Tibial nerve (tissue), 4 donors: ENCODE measurements around the gene DOHH. TPM values are rescaled to one million over a fixed set of nuclear protein-coding genes. Genes with fewer than 3 reads are reported as not detected.
A peak's percentile ranks its signal among the peaks of the same experiment; 100 is the strongest.

Experiments used
- DNase-seq, 2 donors: peaks; one replicate each; pipeline ENCODE4 v3.0.0-alpha.2; 2019; ENCODE audit warnings: low spot score in 2 of 2
- H3K27ac ChIP-seq, 4 donors: fragments of 200-600 bp; sonication (generic) in 3 of 4; one replicate each; pipeline ENCODE4 v1.5.1; 2017 to 2019; ENCODE audit warnings: mild to moderate bottlenecking in 1 of 4
- H3K27me3 ChIP-seq, 2 donors: fragments of 200-600 bp; sonication (generic) in 1 of 2; one replicate each; pipeline versions ENCODE4 v1.5.1 to v1.6.0; 2017 to 2019
- H3K36me3 ChIP-seq, 3 donors: fragments of 200-600 bp; sonication (generic); one replicate each; pipeline ENCODE4 v1.5.1; 2018 to 2019
- H3K4me1 ChIP-seq, 4 donors: fragments of 200-600 bp; sonication (generic) in 3 of 4; one replicate each; pipeline ENCODE4 v1.5.1; 2017 to 2019
- H3K4me3 ChIP-seq, 4 donors: fragments of 200-600 bp; sonication (generic) in 3 of 4; one replicate each; pipeline ENCODE4 v1.5.1; 2017 to 2019; ENCODE audit warnings: mild to moderate bottlenecking in 1 of 4, moderate library complexity in 1 of 4
- H3K9me3 ChIP-seq, 4 donors: fragments of 200-600 bp; sonication (generic) in 3 of 4; one replicate each; pipeline ENCODE4 v1.5.1; 2017 to 2019
- EP300 ChIP-seq, 2 donors: sonication (generic); formaldehyde crosslinking; IDR thresholded peaks; one replicate each; pipeline ENCODE4 v1.6.1; 2017; ENCODE audit warnings: antibody characterized with exemption in 2 of 2, mild to moderate bottlenecking in 1 of 2
- POLR2A ChIP-seq, 2 donors: fragments of 450-650 bp; IDR thresholded peaks; one replicate each; pipeline ENCODE4 v1.6.1; 2017; ENCODE audit warnings: antibody characterized with exemption in 2 of 2, mild to moderate bottlenecking in 2 of 2, moderate library complexity in 2 of 2
- WGBS, 2 donors: methylation state at CpG; one replicate each; pipeline ENCODE4 v1.1.5; 2018; 5-methylcytosine and 5-hydroxymethylcytosine counted together
- total RNA-seq, 4 donors: library from RNA; depleted of rRNA; stranded (reverse); fragments of >200 nt; gene quantifications; one replicate each; pipeline ENCODE4 v1.1.0, GENCODE V29; 2016
- TF ChIP-seq, protein P1 (sequence below), 5 experiments: fragments of 200-600 bp in 3 of 5; fragments of 450-650 bp in 2 of 5; sonication (generic) in 3 of 5; IDR thresholded peaks; one replicate each; pipeline ENCODE4 v1.5.1; 2016 to 2019; ENCODE audit warnings: antibody characterized with exemption in 5 of 5, mild to moderate bottlenecking in 3 of 5, moderate library complexity in 2 of 5

The DOHH gene
- total RNA-seq, 4 donors from 2014 or later: 19.7 to 30.3 (median 23.0) TPM

DNA sequence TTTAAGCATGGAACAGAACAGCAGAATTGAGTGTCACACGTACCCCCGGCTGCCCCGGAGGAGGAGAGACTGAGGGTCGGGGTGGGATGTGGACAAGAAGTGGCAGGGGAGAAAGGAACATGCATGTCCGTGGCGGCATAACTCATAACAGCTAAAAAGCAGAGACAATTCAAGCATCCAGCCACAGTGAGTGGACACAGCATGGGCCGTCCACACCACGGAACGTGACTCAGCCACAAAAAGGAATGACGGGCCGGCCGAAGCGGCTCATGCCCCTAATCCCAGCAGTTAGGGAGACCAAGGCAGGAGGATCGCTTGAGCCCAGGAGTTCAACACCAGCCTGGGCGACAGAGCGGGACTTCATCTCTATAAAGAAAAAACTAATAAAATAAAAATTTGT is 7.6 kb downstream of the DOHH start:
- H3K4me1 ChIP-seq: no peaks in the 10 kb centered on the region
- no peak overlapping the region for H3K4me3 ChIP-seq
- TF ChIP-seq POLR2A (IDR thresholded peaks at IDR 0.05) (no peak), EP300 (IDR thresholded peaks at IDR 0.05) (no peak)
- TF ChIP-seq, protein P1, sequence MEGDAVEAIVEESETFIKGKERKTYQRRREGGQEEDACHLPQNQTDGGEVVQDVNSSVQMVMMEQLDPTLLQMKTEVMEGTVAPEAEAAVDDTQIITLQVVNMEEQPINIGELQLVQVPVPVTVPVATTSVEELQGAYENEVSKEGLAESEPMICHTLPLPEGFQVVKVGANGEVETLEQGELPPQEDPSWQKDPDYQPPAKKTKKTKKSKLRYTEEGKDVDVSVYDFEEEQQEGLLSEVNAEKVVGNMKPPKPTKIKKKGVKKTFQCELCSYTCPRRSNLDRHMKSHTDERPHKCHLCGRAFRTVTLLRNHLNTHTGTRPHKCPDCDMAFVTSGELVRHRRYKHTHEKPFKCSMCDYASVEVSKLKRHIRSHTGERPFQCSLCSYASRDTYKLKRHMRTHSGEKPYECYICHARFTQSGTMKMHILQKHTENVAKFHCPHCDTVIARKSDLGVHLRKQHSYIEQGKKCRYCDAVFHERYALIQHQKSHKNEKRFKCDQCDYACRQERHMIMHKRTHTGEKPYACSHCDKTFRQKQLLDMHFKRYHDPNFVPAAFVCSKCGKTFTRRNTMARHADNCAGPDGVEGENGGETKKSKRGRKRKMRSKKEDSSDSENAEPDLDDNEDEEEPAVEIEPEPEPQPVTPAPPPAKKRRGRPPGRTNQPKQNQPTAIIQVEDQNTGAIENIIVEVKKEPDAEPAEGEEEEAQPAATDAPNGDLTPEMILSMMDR (IDR thresholded peaks at IDR 0.05): no peak
- H3K27ac ChIP-seq: no peak overlapping the region
- no peaks in the 10 kb centered on the region for H3K27me3 ChIP-seq
- no peak for DNase-seq
- H3K36me3 ChIP-seq: peaks cover 0 to 91% (median 7%) of the 10 kb centered on the region in 3 donors
- WGBS, 2 donors: 91 to 95% methylated on average over 16 of the region's 16 CpGs
- no peaks in the 10 kb centered on the region for H3K9me3 ChIP-seq

DNA sequence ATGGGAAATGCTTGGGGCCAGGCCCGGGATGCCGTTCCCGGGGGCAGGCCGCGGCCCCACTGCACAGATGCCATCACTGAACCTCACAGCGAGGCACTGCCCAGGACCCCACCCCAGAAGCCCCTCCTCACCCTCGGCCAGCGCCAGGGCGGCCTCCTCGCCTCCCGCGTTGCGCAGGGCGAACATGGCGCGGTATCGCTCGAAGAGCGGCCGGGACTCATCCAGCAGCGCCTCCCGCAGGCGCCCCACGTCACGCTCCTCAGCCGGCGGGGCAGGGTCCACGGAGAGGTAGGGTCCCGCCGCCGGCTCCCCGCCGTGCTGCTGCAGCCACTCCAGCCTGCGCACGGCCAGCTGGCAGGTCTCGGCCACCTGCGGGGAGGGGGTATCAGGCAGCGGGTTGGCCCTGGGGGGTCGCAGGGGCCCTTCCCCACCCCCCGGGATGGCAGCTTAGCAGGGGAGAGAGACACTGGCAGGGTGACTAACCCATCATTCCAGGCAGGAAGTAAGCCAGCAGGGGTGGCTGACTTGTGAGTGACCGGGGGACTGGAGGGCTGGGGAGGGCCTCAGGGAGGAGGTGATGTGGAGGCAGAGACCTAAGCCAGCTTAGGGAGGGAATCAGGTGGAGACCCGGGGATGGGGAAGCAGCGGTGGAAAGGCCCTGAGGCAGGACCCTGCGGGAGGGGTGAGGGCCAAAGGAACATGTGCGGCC is 8.2 kb downstream of the DOHH start:
- Histone ChIP-seq H3K27me3 (no peaks in the 10 kb centered on the region), H3K27ac (no peak overlapping the region), H3K4me3 (no peak overlapping the region), H3K4me1 (no peaks in the 10 kb centered on the region), H3K36me3 (peaks cover 0 to 85% (median 7%) of the 10 kb centered on the region in 3 donors), H3K9me3 (no peaks in the 10 kb centered on the region)
- TF ChIP-seq, protein P1 (IDR thresholded peaks at IDR 0.05): no peak
- TF ChIP-seq EP300 (IDR thresholded peaks at IDR 0.05) (no peak), POLR2A (IDR thresholded peaks at IDR 0.05) (no peak)
- DNase-seq: no peak
- WGBS, 2 donors: 94 to 95% methylated on average over 30 to 33 of the region's 45 CpGs

DNA sequence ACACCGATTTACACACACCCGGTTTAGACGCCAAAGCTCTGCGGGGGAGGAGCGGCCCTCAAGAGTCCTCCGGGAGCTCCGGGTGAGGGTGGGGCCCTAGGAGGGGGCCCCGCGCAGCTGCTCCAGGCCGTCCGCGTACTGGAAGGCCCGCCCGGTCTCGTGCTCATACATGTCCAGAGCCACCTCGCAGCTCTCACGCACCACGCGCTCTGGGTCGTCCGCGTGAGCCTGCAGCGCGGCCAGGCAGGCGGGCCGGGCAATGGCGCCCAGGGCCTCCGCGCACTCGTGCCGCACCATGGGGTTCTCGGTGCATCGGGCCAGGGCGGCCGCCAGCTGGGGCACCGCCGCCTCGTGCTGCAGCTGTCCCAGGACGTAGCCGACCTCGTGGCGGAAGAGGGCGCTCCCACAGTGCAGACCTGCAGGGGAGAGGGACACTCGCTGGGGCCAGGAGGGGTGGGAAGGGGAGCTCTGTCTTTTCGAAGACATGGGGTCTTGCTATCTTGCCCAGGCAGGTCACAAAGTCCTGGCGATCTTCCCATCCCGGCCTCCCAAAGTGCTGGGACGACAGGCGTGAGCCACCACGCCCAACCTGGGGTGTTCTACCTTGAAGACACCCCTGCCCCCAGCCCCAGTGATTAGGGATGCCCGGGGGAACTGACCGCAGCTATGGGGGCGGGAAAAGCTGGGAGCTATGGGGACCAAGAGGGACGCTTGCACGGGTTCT is 8.9 kb downstream of the DOHH start:
- TF ChIP-seq POLR2A (IDR thresholded peaks at IDR 0.05): no peak
- TF ChIP-seq EP300 (IDR thresholded peaks at IDR 0.05): no peak
- TF ChIP-seq, protein P1 (IDR thresholded peaks at IDR 0.05): no peak
- no peak for DNase-seq
- Histone ChIP-seq H3K27ac (no peak overlapping the region), H3K4me1 (no peaks in the 10 kb centered on the region), H3K36me3 (peaks cover 0 to 77% (median 7%) of the 10 kb centered on the region in 3 donors), H3K4me3 (no peak overlapping the region), H3K9me3 (no peaks in the 10 kb centered on the region), H3K27me3 (no peaks in the 10 kb centered on the region)
- 92 to 95% methylated on average over 33 to 37 of the region's 55 CpGs for WGBS, 2 donors

DNA sequence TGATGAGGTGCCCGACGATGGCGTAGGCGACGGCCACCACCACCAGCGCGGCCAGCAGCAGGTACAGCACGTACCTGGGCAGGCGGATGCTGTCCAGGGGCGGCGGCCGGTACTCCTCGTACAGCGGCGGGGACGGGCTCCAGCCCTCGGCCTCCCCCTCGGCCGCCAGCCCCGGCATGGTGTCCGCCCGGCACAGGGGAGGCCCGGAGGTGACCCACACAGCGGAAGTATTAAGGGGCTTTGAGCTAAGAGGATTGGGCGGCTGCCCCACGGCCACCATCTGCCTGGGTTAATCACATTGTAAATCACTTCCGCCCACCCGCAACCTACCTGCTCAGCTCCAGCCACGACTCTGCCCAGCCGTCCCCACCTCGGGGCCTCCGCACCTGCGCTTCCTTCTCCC is 17.2 kb downstream of the DOHH start, which contains the start of gene SMIM44:
Gene SMIM44, minus strand, starts transcription at position 216 of the 403 bp plus-strand sequence. Its CDS starts 38 bp downstream, at position 178.
- H3K27me3 ChIP-seq: peaks cover 0 to 72% of the 10 kb centered on the region in 2 donors
- H3K4me3 ChIP-seq: no peak within 1 kb of the TSS
- no peak for DNase-seq
- TF ChIP-seq POLR2A (IDR thresholded peaks at IDR 0.05): no peak
- TF ChIP-seq EP300 (IDR thresholded peaks at IDR 0.05): no peak
- TF ChIP-seq, protein P1 (IDR thresholded peaks at IDR 0.05): no peak
- 50 to 52% methylated on average over 20 to 28 of the region's 33 CpGs for WGBS, 2 donors
- H3K4me1 ChIP-seq: peaks cover 0 to 3% (median 0%) of the 10 kb centered on the region in 4 donors
- peak within 1 kb of the TSS in 1 of 4 donors; percentile 68 for H3K27ac ChIP-seq
- H3K36me3 ChIP-seq: no peaks in the 10 kb centered on the region
- H3K9me3 ChIP-seq: no peaks in the 10 kb centered on the region
